Measurements from ENCODE around the gene ARID4B. TPM values are rescaled to one million over a fixed set of nuclear protein-coding genes. Genes with fewer than 3 reads are reported as not detected.

Gene ARID4B
- total and polyA plus RNA-seq, 2 of the 13 experiments (the other 11 are each of a cell fraction or from before 2014, with no cell fraction given): 9.7 to 24.6 TPM

- TF ChIP-seq ZNF280B (CRISPR knock-in tag; IDR thresholded peaks at IDR 0.05; ENCODE audit: borderline replicate concordance) (no peak), CENPX (CRISPR knock-in tag; IDR thresholded peaks at IDR 0.05) (no peak), POLR2AphosphoS5 (IDR thresholded peaks at IDR 0.05; ENCODE audit: low read depth, low read length) (peak; percentile 46; the same call in 1 of the 2 replicates), ZNF264 (CRISPR knock-in tag; IDR thresholded peaks at IDR 0.05) (0 out of 2 replicates have a peak, but pooled peaks have one; percentile 20), REST (IDR thresholded peaks at IDR 0.05; ENCODE audit: borderline replicate concordance in 1 of 2, low read depth in 1 of 2, low read length in 2 of 2) (0 out of 4 replicates have a peak, but pooled peaks of 1 of the 2 experiments have one; percentile 7), ZNF614 (CRISPR knock-in tag; IDR thresholded peaks at IDR 0.05; ENCODE audit: borderline replicate concordance) (0 out of 2 replicates have a peak, but pooled peaks have one; percentile 13), ATF7 (IDR thresholded peaks at IDR 0.05) (no peak), ATF7 (CRISPR knock-in tag; IDR thresholded peaks at IDR 0.05) (no peak), NBN (conservative IDR thresholded peaks at IDR 0.05) (no peak), ZNF740 (CRISPR knock-in tag; IDR thresholded peaks at IDR 0.05) (no peak), FOSL2 (CRISPR knock-in tag; IDR thresholded peaks at IDR 0.05) (no peak), NFE2L2 (IDR thresholded peaks at IDR 0.05; ENCODE audit: low read length) (no peak), ZNF550 (CRISPR knock-in tag; IDR thresholded peaks at IDR 0.05; ENCODE audit: borderline replicate concordance) (no peak), SIX4 (CRISPR knock-in tag; IDR thresholded peaks at IDR 0.05) (peak; percentile 38; the same call in 1 of the 2 replicates), ONECUT2 (CRISPR knock-in tag; IDR thresholded peaks at IDR 0.05) (peak; percentile 81), CHCHD3 (CRISPR knock-in tag; IDR thresholded peaks at IDR 0.05) (no peak), HOXD1 (CRISPR knock-in tag; IDR thresholded peaks at IDR 0.05) (no peak), KLF16 (CRISPR knock-in tag; IDR thresholded peaks at IDR 0.05) (no peak), CBX2 (IDR thresholded peaks at IDR 0.05; ENCODE audit: low read depth, low read length) (no peak), CBX2 (CRISPR knock-in tag; IDR thresholded peaks at IDR 0.05; ENCODE audit: low read depth) (no peak), ZNF350 (CRISPR knock-in tag; IDR thresholded peaks at IDR 0.05; ENCODE audit: borderline replicate concordance, low read depth) (no peak), MIER3 (CRISPR knock-in tag; IDR thresholded peaks at IDR 0.05; ENCODE audit: borderline replicate concordance) (no peak; the same call in 1 of the 2 replicates), ZMAT5 (CRISPR knock-in tag; IDR thresholded peaks at IDR 0.05; ENCODE audit: borderline replicate concordance, low read depth) (no peak), ZNF275 (CRISPR knock-in tag; IDR thresholded peaks at IDR 0.05; ENCODE audit: borderline replicate concordance) (no peak)
Measured at GRCh38 chr1:235129774-235130570, 198.0 kb downstream of the ARID4B start (continued).

Measured in HepG2 (cell line).